ENCODE measurements around the gene LRRC59. TPM values are rescaled to one million over a fixed set of nuclear protein-coding genes. Genes with fewer than 3 reads are reported as not detected.
A peak's percentile ranks its signal among the peaks of the same experiment; 100 is the strongest.
"Not testable (repeated sequence)": the region's sequence is repeated elsewhere in the genome, so short reads cannot be mapped to it uniquely, and the experiment has no call there.

The LRRC59 gene
- polyA plus RNA-seq, 4 donors = 51.0 to 108 (median 64.0) TPM

DNA sequence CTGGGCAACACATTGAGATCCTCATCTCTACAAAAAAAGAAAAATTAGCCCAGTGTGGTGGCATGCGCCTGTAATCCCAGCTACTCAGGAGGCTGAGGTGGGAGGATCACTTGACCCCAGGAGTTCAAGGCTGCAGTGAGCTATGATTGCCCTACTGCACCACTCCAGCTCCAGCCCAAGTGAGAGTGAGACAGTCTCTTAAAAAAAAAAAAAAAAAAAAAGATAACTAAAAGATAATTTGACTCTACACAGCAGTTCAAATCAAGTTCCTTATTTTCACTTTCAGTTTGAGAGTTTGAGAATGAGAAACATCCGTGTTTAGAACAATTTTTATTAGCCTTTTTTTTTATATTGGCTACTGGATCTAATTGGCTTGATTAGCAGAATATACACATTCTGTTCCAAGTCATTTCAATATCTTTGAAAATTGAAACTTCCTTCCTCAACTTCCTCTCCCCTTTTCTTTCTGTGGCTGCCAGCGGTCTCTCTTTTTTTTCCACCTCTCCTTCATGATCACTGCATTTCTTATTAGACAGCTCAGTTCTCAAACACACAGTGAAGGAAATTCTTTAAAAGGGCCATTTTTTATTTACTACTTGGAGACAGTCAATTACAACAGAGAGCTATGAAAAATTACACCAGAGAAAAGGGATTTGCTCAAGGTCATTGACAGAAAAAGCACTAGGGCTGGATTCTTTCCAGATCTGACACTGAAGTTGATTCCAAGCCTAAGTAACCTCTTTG is 24.2 kb upstream of the LRRC59 start:
- H3K9me3 ChIP-seq (ENCODE audit: control insufficient read depth in 2 of 2, insufficient read depth in 1 of 2, low read depth in 1 of 2, low read length in 1 of 2) = peaks cover 0 to 4% of the 10 kb centered on the region in 2 donors
- peak overlapping the region; percentile 54 to 82 (median 61) for H3K27ac ChIP-seq (ENCODE audit: low read depth in 1 of 3, low read length in 2 of 3)
- no peaks in the 10 kb centered on the region for H3K27me3 ChIP-seq (ENCODE audit: control insufficient read depth in 3 of 3, insufficient read depth in 3 of 3, low read length in 3 of 3)
- DNase-seq (peak; percentile 31 to 66), FAIRE-seq (no peak)
- no peaks in the 10 kb centered on the region for H3K36me3 ChIP-seq (ENCODE audit: control insufficient read depth in 3 of 3, insufficient read depth in 2 of 3, low read depth in 1 of 3, low read length in 3 of 3)
- H3K4me3 ChIP-seq (ENCODE audit: low read depth in 1 of 3, low read length in 3 of 3) = no peak overlapping the region
- H3K4me1 ChIP-seq (ENCODE audit: control insufficient read depth in 3 of 3, insufficient read depth in 2 of 3, low read depth in 1 of 3, low read length in 2 of 3) = peaks cover 3 to 28% (median 9%) of the 10 kb centered on the region in 3 donors
- WGBS, 3 donors = 14 to 31% (median 17%) methylated on average over 3 of the region's 3 CpGs

- Histone ChIP-seq H3K4me3 (ENCODE audit: low read depth in 1 of 3, low read length in 3 of 3) (no peak overlapping the region), H3K27ac (ENCODE audit: low read depth in 1 of 3, low read length in 2 of 3) (peak overlapping the region in 2 of 3 donors; percentile 9 to 79)
- no peak for FAIRE-seq
These were observed 23.2 kb upstream of the LRRC59 start for GRCh38 chr17:50420419-50421112.

GRCh38 chr17:50419577-50419976 is 22.3 kb upstream of the LRRC59 start:
- not testable (repeated sequence) for H3K36me3 ChIP-seq (ENCODE audit: control insufficient read depth in 3 of 3, insufficient read depth in 2 of 3, low read depth in 1 of 3, low read length in 3 of 3); FAIRE-seq; H3K9me3 ChIP-seq (ENCODE audit: control insufficient read depth in 2 of 2, insufficient read depth in 1 of 2, low read depth in 1 of 2, low read length in 1 of 2); H3K27me3 ChIP-seq (ENCODE audit: control insufficient read depth in 3 of 3, insufficient read depth in 3 of 3, low read length in 3 of 3); H3K27ac ChIP-seq (ENCODE audit: low read depth in 1 of 3, low read length in 2 of 3); H3K4me3 ChIP-seq (ENCODE audit: low read depth in 1 of 3, low read length in 3 of 3); DNase-seq
- WGBS, 3 donors = 97% methylated on average over 10 of the region's 10 CpGs
- peaks cover 0 to 14% (median under 1%) of the 10 kb centered on the region in 3 donors for H3K4me1 ChIP-seq (ENCODE audit: control insufficient read depth in 3 of 3, insufficient read depth in 2 of 3, low read depth in 1 of 3, low read length in 2 of 3)

More at GRCh38 chr17:50420419-50421112, 23.2 kb upstream of the LRRC59 start:
- Histone ChIP-seq H3K27me3 (ENCODE audit: control insufficient read depth in 3 of 3, insufficient read depth in 3 of 3, low read length in 3 of 3) (no peaks in the 10 kb centered on the region), H3K9me3 (ENCODE audit: control insufficient read depth in 2 of 2, insufficient read depth in 1 of 2, low read depth in 1 of 2, low read length in 1 of 2) (peaks cover 0 to 4% of the 10 kb centered on the region in 2 donors), H3K36me3 (ENCODE audit: control insufficient read depth in 3 of 3, insufficient read depth in 2 of 3, low read depth in 1 of 3, low read length in 3 of 3) (no peaks in the 10 kb centered on the region), H3K4me1 (ENCODE audit: control insufficient read depth in 3 of 3, insufficient read depth in 2 of 3, low read depth in 1 of 3, low read length in 2 of 3) (peaks cover 3 to 24% (median 7%) of the 10 kb centered on the region in 3 donors)
- DNase-seq = no peak
- 88 to 92% (median 90%) methylated on average over 6 of the region's 6 CpGs for WGBS, 3 donors

- WGBS, 3 donors = 75 to 82% (median 75%) methylated on average over 3 of the region's 3 CpGs
- Histone ChIP-seq H3K9me3 (ENCODE audit: control insufficient read depth in 2 of 2, insufficient read depth in 1 of 2, low read depth in 1 of 2, low read length in 1 of 2) (peaks cover 0 to 9% of the 10 kb centered on the region in 2 donors), H3K4me1 (ENCODE audit: control insufficient read depth in 3 of 3, insufficient read depth in 2 of 3, low read depth in 1 of 3, low read length in 2 of 3) (peaks cover 0 to 10% (median 0%) of the 10 kb centered on the region in 3 donors), H3K4me3 (ENCODE audit: low read depth in 1 of 3, low read length in 3 of 3) (no peak overlapping the region), H3K27ac (ENCODE audit: low read depth in 1 of 3, low read length in 2 of 3) (no peak overlapping the region), H3K27me3 (ENCODE audit: control insufficient read depth in 3 of 3, insufficient read depth in 3 of 3, low read length in 3 of 3) (no peaks in the 10 kb centered on the region), H3K36me3 (ENCODE audit: control insufficient read depth in 3 of 3, insufficient read depth in 2 of 3, low read depth in 1 of 3, low read length in 3 of 3) (no peaks in the 10 kb centered on the region)
- FAIRE-seq = no peak
- no peak for DNase-seq
These were observed 17.5 kb upstream of the LRRC59 start for GRCh38 chr17:50414808-50415207.

DNA sequence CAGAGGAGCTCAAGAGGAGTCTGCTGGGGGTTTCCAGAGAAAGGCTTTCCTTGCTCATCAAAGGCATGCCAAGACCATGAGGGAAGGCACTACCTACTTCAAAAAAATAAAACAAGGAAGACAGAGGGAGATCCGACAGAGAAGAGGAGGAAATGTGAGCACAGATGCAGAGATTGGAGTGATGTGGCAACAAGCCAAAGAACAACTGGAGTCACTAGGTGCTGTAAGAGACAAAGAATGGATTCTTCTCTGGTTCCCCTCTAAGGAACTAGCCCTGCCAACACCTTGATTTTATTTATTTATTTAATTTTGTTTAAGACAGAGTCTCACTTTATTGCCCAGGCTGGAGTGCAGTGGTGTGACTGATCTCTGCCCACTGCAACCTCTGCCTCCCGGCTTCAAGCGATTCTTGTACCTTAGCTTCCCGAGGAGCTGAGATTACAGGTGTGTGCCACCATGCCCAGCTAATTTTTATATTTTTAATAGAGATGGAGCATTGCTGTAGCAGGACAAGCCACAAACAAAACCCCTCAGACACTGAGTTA is 14.9 kb upstream of the LRRC59 start:
- Histone ChIP-seq H3K9me3 (ENCODE audit: control insufficient read depth in 2 of 2, insufficient read depth in 1 of 2, low read depth in 1 of 2, low read length in 1 of 2) (peaks cover 0 to 5% of the 10 kb centered on the region in 2 donors), H3K27me3 (ENCODE audit: control insufficient read depth in 3 of 3, insufficient read depth in 3 of 3, low read length in 3 of 3) (no peaks in the 10 kb centered on the region), H3K27ac (ENCODE audit: low read depth in 1 of 3, low read length in 2 of 3) (peak overlapping the region in 1 of 3 donors; percentile 55), H3K36me3 (ENCODE audit: control insufficient read depth in 3 of 3, insufficient read depth in 2 of 3, low read depth in 1 of 3, low read length in 3 of 3) (no peaks in the 10 kb centered on the region), H3K4me1 (ENCODE audit: control insufficient read depth in 3 of 3, insufficient read depth in 2 of 3, low read depth in 1 of 3, low read length in 2 of 3) (peaks cover 0 to 10% (median 0%) of the 10 kb centered on the region in 3 donors), H3K4me3 (ENCODE audit: low read depth in 1 of 3, low read length in 3 of 3) (no peak overlapping the region)
- no peak for FAIRE-seq
- DNase-seq = peak in 1 of 2 donors; percentile 49
- 26 to 70% (median 59%) methylated on average over 4 of the region's 4 CpGs for WGBS, 3 donors

GRCh38 chr17:50407921-50408320 is 10.6 kb upstream of the LRRC59 start:
- Histone ChIP-seq H3K27ac (ENCODE audit: low read depth in 1 of 3, low read length in 2 of 3) (no peak overlapping the region), H3K9me3 (ENCODE audit: control insufficient read depth in 2 of 2, insufficient read depth in 1 of 2, low read depth in 1 of 2, low read length in 1 of 2) (peaks cover 0 to 5% of the 10 kb centered on the region in 2 donors), H3K36me3 (ENCODE audit: control insufficient read depth in 3 of 3, insufficient read depth in 2 of 3, low read depth in 1 of 3, low read length in 3 of 3) (no peaks in the 10 kb centered on the region), H3K4me3 (ENCODE audit: low read depth in 1 of 3, low read length in 3 of 3) (no peak overlapping the region), H3K4me1 (ENCODE audit: control insufficient read depth in 3 of 3, insufficient read depth in 2 of 3, low read depth in 1 of 3, low read length in 2 of 3) (no peaks in the 10 kb centered on the region), H3K27me3 (ENCODE audit: control insufficient read depth in 3 of 3, insufficient read depth in 3 of 3, low read length in 3 of 3) (peaks cover 0 to 4% (median 0%) of the 10 kb centered on the region in 3 donors)
- FAIRE-seq (no peak), DNase-seq (no peak)
- 68 to 82% (median 75%) methylated on average over 4 of the region's 4 CpGs for WGBS, 3 donors

- H3K27me3 ChIP-seq (ENCODE audit: control insufficient read depth in 3 of 3, insufficient read depth in 3 of 3, low read length in 3 of 3) = peaks cover 0 to 4% (median 0%) of the 10 kb centered on the region in 3 donors
- no peaks in the 10 kb centered on the region for H3K36me3 ChIP-seq (ENCODE audit: control insufficient read depth in 3 of 3, insufficient read depth in 2 of 3, low read depth in 1 of 3, low read length in 3 of 3)
- no peak overlapping the region for H3K27ac ChIP-seq (ENCODE audit: low read depth in 1 of 3, low read length in 2 of 3)
- H3K4me3 ChIP-seq (ENCODE audit: low read depth in 1 of 3, low read length in 3 of 3) = no peak overlapping the region
- H3K9me3 ChIP-seq (ENCODE audit: control insufficient read depth in 2 of 2, insufficient read depth in 1 of 2, low read depth in 1 of 2, low read length in 1 of 2) = no peaks in the 10 kb centered on the region
- no peak for FAIRE-seq
- WGBS, 3 donors = 74 to 82% (median 81%) methylated on average over 5 of the region's 5 CpGs
- DNase-seq = no peak
- no peaks in the 10 kb centered on the region for H3K4me1 ChIP-seq (ENCODE audit: control insufficient read depth in 3 of 3, insufficient read depth in 2 of 3, low read depth in 1 of 3, low read length in 2 of 3)
These were observed 9.3 kb upstream of the LRRC59 start for GRCh38 chr17:50406578-50406977.

- H3K9me3 ChIP-seq (ENCODE audit: control insufficient read depth in 2 of 2, insufficient read depth in 1 of 2, low read depth in 1 of 2, low read length in 1 of 2); H3K27ac ChIP-seq (ENCODE audit: low read depth in 1 of 3, low read length in 2 of 3); DNase-seq; H3K4me3 ChIP-seq (ENCODE audit: low read depth in 1 of 3, low read length in 3 of 3); H3K36me3 ChIP-seq (ENCODE audit: control insufficient read depth in 3 of 3, insufficient read depth in 2 of 3, low read depth in 1 of 3, low read length in 3 of 3); H3K4me1 ChIP-seq (ENCODE audit: control insufficient read depth in 3 of 3, insufficient read depth in 2 of 3, low read depth in 1 of 3, low read length in 2 of 3); H3K27me3 ChIP-seq (ENCODE audit: control insufficient read depth in 3 of 3, insufficient read depth in 3 of 3, low read length in 3 of 3); FAIRE-seq: not testable (repeated sequence)
- WGBS, 3 donors = 84 to 89% (median 88%) methylated on average over 4 of the region's 4 CpGs
These were observed 8.0 kb upstream of the LRRC59 start for GRCh38 chr17:50405351-50405750.
